ENCODE data around the gene FILIP1. TPM values are rescaled to one million over a fixed set of nuclear protein-coding genes. Genes with fewer than 3 reads are reported as not detected.

Gene FILIP1
- total and polyA plus RNA-seq, 10 of the 15 experiments (the other 5 are each of a cell fraction or from before 2014, with no cell fraction given), result 0.23 to 2.0 (median 0.44) TPM

GRCh38 chr6:75378101-75378500 is 115.5 kb downstream of the FILIP1 start:
- TF ChIP-seq ZNF207 (IDR thresholded peaks at IDR 0.05; ENCODE audit: borderline replicate concordance) (no peak), DPF2 (IDR thresholded peaks at IDR 0.05) (no peak), MXI1 (IDR thresholded peaks at IDR 0.05; ENCODE audit: low read depth, low read length) (no peak), SIX5 (IDR thresholded peaks at IDR 0.05; ENCODE audit: low read depth, low read length, severe bottlenecking) (no peak), MTA3 (IDR thresholded peaks at IDR 0.05; ENCODE audit: borderline replicate concordance, low read length) (no peak), HDGF (IDR thresholded peaks at IDR 0.05) (no peak), BRCA1 (IDR thresholded peaks at IDR 0.05; ENCODE audit: low read depth, low read length) (no peak), ZBTB33 (IDR thresholded peaks at IDR 0.05) (no peak), JUND (IDR thresholded peaks at IDR 0.05; ENCODE audit: low read depth, low read length) (no peak), SMC3 (IDR thresholded peaks at IDR 0.05; ENCODE audit: borderline replicate concordance, low read length) (no peak)
- DNase-seq (ENCODE audit: low read depth, low spot score) (no peak), ATAC-seq (no peak), FAIRE-seq (no peak)
- Histone ChIP-seq H3K36me3 (ENCODE audit: control insufficient read depth in 2 of 2, insufficient read depth in 2 of 2, low read length in 1 of 2) (no peaks in the 10 kb centered on the region), H3K4me3 (no peak overlapping the region), H2AFZ (ENCODE audit: control insufficient read depth, low read depth, low read length) (no peak overlapping the region), H3K9ac (ENCODE audit: control insufficient read depth, insufficient read depth, low read length) (no peak overlapping the region), H3K27ac (ENCODE audit: control insufficient read depth, insufficient read depth) (no peak overlapping the region), H3K4me2 (ENCODE audit: control insufficient read depth, insufficient read depth) (no peak overlapping the region), H3K9me3 (replicated peaks; ENCODE audit: control insufficient read depth, insufficient read depth, low read length) (no peaks in the 10 kb centered on the region), H3K79me2 (ENCODE audit: control insufficient read depth, insufficient read depth, low read length) (no peaks in the 10 kb centered on the region), H3K4me1 (ENCODE audit: control insufficient read depth, insufficient read depth, low read length) (no peaks in the 10 kb centered on the region), H3K27me3 (replicated peaks in 1 of 2; ENCODE audit: control insufficient read depth in 2 of 2, insufficient read depth in 2 of 2, low read length in 1 of 2) (no peaks in the 10 kb centered on the region), H4K20me1 (ENCODE audit: control insufficient read depth, insufficient read depth) (no peaks in the 10 kb centered on the region)
- WGBS (ENCODE audit: insufficient coverage, insufficient replicate concordance, low lambda C conversion rate, missing lambda C conversion rate), result 0% methylated on average over 2 of the region's 2 CpGs
- ChIA-PET CTCF (interaction anchor here (1.6 kb wide), 1 partner anchor 12 kb away, joined by 5 read pairs; no protein-coding TSS in a partner anchor), POLR2A (no interaction called here), RAD21 (ENCODE audit: unreplicated experiment) (interaction anchor here (2.3 kb wide), 1 partner anchor 10 kb away, joined by 6 read pairs; no protein-coding TSS in a partner anchor), SMC1A (ENCODE audit: uncharacterized antibody, unreplicated experiment) (interaction anchor here (2.5 kb wide), 1 partner anchor 10 kb away, joined by 7 read pairs; no protein-coding TSS in a partner anchor)
- intact Hi-C loops (cut with micrococcal nuclease; ENCODE audit: unreplicated experiment) (loop anchor here (5.0 to 10.0 kb wide), 2 partner anchors 34 to 117 kb away; partner anchors contain the start of gene FILIP1), in situ Hi-C loops (cut with MboI) (no loop called here)
- no TSS peak for BruUV-seq (replicated peaks)

Measured in GM12878 (cell line).